NCI-H1436 (cell line): Measurements from ENCODE around the gene KLHL2.

Experiments
- DNase-seq: peaks from one replicate; lab custom pipeline; 2025; lab: John Stamatoyannopoulos, UW

KLHL2 gene

DNA sequence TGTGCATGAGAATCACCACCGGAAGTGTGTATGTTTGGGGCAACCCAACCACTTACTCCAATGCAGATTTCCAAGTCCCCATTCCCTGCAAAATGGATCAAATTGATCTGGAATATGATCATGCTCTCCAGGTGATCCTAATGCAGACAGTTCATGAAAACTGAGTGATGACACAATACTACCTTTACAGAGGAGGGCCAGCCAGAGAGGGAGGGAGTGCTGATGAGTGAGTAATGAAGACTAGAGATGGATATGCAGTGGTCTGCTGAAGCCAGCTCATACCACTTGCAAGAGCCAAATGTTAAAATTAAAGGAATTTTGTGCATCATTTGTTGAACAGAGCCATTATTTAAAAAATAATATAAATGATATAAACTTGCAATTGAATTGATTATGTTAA, 161.2 kb downstream of the KLHL2 start:
- no peak for DNase-seq

DNA sequence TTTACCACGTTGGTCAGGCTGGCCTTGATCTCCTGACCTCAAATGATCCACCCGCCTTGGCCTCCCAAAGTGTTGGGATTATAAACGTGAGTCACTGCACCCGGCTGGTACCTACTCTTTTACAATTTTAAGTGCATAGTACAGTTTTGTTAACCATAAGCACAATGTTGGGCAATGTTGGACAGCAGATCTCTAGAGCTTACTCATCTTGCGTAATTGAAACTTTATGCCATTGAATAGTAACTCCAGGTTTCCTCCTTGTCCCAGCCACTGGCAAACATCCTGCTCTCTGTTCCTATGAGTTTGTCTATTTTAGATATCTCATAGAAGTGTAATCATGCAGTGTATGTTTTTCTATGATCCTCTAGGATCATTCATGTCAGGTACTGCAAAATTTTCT, 162.2 kb downstream of the KLHL2 start:
- DNase-seq: no peak

DNA sequence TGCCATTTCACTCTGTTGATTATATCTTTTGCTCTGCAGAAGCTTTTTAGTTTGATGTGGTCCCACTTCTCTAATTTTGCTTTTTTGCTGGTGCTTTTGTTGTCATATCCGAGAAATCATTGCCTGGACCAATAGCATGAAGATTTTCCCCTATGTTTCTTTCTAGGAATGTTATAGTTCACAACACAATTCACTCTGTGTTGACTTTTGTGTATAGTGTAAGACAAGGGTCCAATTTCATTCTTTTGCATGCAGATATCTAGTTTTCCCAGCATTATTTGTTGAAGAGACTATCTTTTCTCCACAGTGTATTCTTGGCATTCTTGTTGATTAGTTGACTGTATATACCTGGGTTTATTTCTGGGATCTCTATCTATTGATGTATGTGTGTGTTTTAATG, 163.2 kb downstream of the KLHL2 start:
- no peak for DNase-seq
